Inferior parietal cortex (tissue), 1 donor: ENCODE data around the gene PODN.

ENCODE experiments used
- DNase-seq: peaks from one replicate; pipeline ENCODE4 v3.0.0-alpha.2; 2016; ENCODE audit errors: extremely low spot score

The PODN gene

GRCh38 chr1:53131590-53131938 lies 69.6 kb downstream of the PODN start:
- no peak for DNase-seq

- no peak for DNase-seq
Observed at GRCh38 chr1:53132176-53132575, 70.2 kb downstream of the PODN start.

GRCh38 chr1:53133261-53134041 lies 71.4 kb downstream of the PODN start:
- no peak for DNase-seq

GRCh38 chr1:53134042-53134485 lies 72.1 kb downstream of the PODN start:
- DNase-seq = no peak
